Prostate gland (tissue), 2 donors: ENCODE results near the gene ZNF124.

Experiments
- POLR2A ChIP-seq: fragments of 450-650 bp; IDR thresholded peaks from one replicate; pipeline ENCODE4 v1.6.1; 2016; ENCODE audit warnings: antibody characterized with exemption, mild to moderate bottlenecking
- TF ChIP-seq, protein P1 (sequence below), 4 experiments: fragments of 200-600 bp in 2 of 4; fragments of 450-650 bp in 2 of 4; sonication (generic) in 2 of 4; IDR thresholded peaks; 1 replicate in 3 of 4; 2 replicates in 1 of 4; pipeline ENCODE4 v1.5.1; 2016 to 2019; ENCODE audit warnings: antibody characterized with exemption in 4 of 4, mild to moderate bottlenecking in 2 of 4, moderate library complexity in 2 of 4

- TF ChIP-seq POLR2A, result no peak
- TF ChIP-seq, protein P1, sequence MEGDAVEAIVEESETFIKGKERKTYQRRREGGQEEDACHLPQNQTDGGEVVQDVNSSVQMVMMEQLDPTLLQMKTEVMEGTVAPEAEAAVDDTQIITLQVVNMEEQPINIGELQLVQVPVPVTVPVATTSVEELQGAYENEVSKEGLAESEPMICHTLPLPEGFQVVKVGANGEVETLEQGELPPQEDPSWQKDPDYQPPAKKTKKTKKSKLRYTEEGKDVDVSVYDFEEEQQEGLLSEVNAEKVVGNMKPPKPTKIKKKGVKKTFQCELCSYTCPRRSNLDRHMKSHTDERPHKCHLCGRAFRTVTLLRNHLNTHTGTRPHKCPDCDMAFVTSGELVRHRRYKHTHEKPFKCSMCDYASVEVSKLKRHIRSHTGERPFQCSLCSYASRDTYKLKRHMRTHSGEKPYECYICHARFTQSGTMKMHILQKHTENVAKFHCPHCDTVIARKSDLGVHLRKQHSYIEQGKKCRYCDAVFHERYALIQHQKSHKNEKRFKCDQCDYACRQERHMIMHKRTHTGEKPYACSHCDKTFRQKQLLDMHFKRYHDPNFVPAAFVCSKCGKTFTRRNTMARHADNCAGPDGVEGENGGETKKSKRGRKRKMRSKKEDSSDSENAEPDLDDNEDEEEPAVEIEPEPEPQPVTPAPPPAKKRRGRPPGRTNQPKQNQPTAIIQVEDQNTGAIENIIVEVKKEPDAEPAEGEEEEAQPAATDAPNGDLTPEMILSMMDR (IDR thresholded peaks at IDR 0.05), result no peak
Observed at GRCh38 chr1:247156787-247157232, 15.0 kb downstream of the ZNF124 start.
